CD1c-positive myeloid dendritic cell (primary cell): ENCODE data around the gene RALGAPB.
"Not testable (repeated sequence)": the region's sequence is repeated elsewhere in the genome, so short reads cannot be mapped to it uniquely, and the experiment has no call there.

Experiments
- DNase-seq: peaks from one replicate; pipeline ENCODE4 v3.0.0-alpha.2; 2016; ENCODE audit errors: extremely low spot score

The RALGAPB gene

DNA sequence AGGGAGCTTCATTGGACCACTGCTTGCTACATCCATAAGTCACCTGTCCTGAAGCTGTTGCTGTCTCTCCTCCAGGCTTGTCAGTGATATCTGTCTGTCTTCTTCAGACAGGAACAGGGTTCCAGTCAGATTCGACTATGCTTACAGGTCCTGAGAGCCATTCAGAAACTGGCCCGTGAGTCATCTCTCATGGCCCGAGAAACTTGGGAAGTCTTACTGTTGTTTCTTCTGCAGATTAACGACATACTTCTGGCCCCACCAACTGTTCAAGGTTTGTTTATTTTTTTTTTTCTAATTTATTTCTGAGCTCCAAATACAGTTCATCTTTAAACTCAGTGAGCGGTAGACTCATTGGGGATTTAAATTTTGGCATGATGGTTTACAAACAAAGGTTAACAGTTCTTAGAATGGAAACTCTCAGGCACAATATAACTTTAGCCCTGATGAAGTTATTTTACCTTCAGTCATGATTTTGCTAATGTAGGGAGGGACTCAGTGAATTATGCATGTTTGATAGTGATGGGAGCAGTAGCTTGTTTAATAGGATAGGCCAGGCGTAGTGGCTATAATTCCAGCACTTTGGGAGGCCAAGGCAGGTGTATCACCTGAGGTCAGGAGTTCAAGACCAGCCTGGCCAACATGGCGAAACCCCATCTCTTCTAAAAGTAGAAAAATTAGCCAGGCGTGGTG, 24.7 kb downstream of the RALGAPB start:
- DNase-seq = no peak

- DNase-seq = no peak
Observed at GRCh38 chr20:38498909-38499308, 26.3 kb downstream of the RALGAPB start.

DNA sequence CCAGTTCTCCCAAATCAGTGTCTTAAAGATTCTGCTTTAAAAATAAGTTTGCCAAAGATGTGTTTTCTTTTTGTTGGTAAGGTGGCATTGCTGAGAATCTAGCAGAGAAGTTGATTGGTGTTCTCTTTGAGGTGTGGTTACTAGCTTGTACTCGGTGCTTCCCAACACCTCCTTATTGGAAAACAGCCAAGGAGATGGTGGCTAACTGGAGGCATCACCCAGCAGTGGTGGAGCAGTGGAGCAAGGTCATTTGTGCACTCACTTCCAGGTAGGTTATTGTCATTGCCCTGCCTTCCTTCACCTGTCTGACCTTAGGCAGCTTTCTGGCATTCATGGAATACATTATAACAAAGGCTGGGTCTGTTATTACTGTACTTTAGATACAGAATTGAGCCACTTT, 26.7 kb downstream of the RALGAPB start:
- DNase-seq = no peak

DNA sequence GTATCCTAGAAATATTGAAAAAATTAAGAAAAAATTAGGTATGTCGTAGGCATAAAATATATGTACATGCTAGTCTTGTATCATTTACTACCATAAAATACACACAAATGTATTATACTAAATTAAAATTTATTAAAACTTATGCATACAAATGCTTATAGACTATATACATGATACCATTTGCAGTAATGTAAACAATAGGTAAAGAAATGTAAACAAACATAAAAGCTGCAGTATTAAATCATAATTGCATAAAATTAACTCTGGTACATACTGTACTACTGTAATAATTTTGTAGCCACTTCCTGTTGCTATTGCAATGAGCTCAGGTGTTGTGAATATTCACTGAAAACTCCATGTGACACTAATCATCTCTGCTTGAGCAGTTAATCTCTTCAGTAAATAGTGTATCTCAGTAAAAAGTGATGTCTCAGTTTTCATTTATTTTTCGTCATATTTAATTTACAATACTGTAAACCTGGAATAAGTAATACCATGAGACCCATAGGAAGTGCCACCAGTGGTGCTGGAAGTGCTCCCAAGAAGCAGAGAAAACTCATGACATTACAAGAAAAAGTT, 29.3 kb downstream of the RALGAPB start:
- no peak for DNase-seq

DNA sequence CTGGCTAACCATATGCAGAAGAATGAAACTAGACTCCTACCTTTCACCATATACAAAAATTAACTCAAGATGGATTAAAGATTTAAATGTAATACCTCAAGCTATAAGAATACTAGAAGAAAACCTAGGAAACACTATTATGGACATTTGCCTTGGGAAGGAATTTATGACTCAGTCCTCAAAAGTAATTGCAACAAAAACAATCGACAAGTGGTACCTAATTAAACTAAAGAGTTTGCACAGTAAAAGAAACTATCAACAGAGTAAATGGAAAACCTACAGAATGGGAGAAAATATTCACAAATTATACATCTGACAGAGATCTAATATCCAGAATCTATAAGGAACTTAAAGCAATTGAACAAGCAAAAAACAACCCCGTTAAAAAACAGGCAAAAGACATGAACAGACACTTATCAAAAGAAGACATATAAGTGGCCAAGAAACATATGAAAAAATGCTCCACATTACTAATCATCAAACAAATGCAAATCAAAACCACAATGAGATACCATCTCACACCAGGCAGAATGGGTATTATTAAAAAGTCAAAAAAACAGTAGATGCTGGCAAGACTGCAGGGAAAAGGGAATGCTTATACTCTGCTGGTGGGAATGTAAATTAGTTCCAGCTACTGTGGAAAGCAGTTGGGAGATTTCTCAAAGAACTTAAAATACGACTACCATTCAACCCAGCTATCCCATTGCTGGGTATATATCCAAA, 31.9 kb downstream of the RALGAPB start:
- no peak for DNase-seq

DNA sequence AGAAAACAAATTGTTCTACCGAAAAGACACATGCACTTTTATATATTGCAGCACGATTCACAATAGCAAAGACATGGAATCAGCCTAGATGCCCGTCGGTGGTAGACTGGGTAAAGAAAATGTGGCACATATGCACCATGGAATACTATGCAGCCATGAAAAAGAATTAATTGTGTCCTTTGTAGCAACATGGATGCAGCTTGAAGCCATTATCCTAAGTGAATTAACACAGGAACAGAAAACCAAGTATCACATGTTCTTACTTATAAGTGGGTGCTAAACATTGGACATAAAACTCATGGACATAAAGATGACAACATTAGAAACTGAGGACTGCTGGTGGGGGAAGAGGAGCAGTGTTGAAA, 32.4 kb downstream of the RALGAPB start:
- DNase-seq = no peak

GRCh38 chr20:38511726-38512125, 39.1 kb downstream of the RALGAPB start:
- not testable (repeated sequence) for DNase-seq

- DNase-seq = no peak
Observed at GRCh38 chr20:38514185-38514584, 41.5 kb downstream of the RALGAPB start.

GRCh38 chr20:38514947-38515346, 42.3 kb downstream of the RALGAPB start:
- no peak for DNase-seq

GRCh38 chr20:38515631-38516030, 43.0 kb downstream of the RALGAPB start:
- no peak for DNase-seq

DNA sequence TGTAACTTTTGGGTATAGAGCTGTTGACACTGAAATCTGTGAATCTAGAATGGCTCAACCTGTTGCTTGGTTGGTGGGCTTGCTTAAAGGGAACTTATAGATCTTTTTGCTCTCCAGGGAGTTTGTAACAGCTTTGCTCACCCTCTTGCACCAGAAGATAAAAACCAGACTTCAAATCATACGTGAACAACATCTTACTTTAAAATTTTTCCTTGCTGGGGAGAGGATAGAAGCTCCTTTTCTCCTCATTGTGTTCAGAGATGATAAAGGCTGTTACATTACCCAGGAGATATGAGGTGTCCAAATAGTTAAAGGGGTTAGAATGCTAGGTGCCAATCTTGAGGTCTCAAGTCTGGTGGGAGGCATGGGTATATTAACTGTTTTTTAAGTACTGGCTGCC, 46.8 kb downstream of the RALGAPB start:
- no peak for DNase-seq

DNA sequence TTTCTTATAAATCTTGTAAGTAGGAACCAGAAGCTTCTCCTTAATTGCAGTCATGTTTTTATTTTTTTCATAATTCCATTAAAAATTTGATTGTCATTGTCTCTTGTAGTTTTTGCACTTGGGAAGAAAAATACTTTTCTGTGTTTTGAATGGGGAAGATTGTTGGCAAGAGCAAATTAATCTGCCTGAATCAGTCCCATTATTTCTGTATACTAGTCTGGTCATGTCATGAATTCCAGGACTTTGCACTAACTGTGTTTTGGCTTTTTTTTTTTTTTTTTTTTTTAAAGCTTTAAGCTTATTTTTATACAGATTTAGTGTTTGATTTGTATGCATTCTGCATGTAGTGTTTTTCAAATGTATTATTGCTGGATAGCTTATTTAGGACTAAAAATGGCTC, 47.6 kb downstream of the RALGAPB start:
- DNase-seq = no peak

- no peak for DNase-seq
Observed at GRCh38 chr20:38523697-38524096, 51.1 kb downstream of the RALGAPB start.

GRCh38 chr20:38528167-38528566, 55.5 kb downstream of the RALGAPB start:
- DNase-seq = no peak

DNA sequence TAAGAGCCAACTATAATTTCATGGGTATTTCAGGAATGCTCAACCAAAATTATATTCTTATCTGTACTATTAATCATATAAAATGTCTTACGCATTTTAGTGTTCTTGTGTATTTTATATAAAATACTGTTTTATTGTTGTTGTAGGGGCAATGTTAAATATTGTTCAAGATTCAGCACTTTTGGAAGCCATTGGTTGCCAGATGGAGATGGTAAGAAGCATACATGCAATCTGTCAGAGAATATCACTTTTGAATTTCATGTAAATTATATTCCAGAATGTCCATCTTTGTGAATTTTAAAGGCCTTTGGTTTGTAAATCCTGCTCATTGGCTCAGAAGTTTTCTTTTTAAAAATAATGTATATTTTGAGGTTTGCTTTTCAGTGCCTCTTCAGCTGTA, 58.4 kb downstream of the RALGAPB start:
- no peak for DNase-seq

- DNase-seq = no peak
Observed at GRCh38 chr20:38534756-38535155, 62.1 kb downstream of the RALGAPB start.

DNA sequence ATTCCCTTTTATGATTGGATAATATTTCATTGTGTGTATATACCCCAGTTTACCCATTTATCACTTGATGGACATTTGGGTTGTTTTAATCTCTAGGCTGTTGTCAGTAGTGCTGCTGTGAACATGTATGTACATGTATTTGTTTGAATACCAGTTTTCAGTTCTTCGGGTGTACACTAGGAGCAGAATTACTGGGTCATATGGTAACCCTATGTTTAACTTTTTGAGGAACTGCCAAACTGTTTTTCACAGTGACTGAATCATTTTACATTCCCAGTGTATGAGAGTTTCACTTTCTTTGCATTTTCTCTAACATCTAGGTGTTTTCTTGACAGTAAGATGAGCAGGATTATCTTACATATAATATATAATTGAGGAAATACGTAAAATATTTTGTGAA, 63.7 kb downstream of the RALGAPB start:
- DNase-seq = no peak

GRCh38 chr20:38537176-38537575, 64.5 kb downstream of the RALGAPB start:
- no peak for DNase-seq

DNA sequence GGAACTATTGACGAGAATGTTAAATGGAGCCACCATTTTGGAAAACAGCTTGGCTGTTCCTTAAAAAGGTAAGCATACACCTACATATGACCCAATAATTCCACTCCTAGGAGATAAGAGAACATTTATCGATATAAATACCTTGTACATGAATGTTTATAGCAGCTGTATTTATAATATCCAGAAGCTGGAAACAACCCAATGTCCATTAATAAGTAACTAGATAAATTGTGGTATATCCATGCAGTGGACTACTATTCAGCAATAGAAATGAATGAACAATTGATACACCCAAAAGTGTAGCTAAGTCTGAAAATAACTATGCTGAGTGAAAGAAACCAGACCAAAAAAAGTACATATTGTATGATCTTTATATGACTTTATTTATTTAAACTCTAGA, 66.1 kb downstream of the RALGAPB start:
- DNase-seq = no peak

DNA sequence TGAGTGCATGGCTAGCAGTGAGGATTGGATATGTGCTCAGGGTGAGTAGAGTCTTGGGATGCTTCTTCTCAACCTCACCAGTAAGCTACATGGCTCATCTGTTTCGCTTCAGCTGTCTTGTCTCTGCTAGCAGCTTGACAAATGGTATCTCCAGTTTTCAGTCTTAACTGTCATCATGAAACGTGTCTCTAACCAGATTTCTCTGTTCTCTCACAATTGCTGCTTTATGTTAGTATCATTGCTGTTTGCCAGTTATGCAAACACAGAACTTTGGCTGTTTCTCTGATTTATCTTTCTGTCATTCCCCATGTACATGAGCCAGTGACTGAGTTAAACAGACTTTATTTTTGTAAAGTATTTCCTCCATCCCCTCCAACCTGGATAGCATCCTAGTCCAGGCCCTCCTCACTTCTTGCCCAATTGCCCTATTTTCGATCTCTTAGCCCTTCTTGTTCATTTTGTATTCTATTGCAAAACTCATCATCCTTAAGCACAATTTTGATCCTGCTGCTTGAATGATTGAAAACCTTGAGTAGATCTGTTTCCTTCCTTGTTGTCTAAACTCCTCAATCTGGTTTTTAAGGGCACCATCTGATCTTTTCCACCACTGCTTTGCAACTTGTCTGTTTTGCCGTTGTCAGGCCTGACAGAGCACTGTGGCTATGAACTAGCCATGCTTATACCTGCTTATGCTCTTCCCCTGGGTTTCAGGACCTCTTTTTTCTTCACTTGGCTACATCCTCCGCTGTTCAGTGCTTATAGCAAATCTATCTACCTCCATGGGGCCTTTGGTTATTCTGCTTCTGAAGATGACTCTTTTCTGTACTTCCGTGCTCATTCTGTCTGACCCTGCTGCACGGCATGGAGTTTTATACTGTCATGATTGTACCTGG, 70.6 kb downstream of the RALGAPB start:
- no peak for DNase-seq

DNA sequence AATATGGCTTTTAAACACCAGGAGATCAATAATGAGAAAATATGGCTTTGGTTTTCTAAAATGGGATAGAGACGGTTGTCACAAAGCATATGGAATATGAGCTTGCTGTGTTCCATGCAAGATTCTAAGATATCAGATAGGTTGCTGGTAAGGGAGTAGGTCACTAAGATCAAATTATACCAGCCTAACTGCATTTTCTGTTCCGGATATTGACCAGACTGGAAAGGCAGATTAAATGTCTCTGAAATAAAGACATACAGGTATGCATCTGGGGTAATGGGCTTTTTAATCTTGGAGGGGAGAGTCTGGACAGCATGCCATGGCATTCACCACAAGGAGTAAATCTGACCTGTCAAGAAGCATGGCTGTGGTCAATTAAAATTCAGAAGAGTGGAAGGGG, 73.1 kb downstream of the RALGAPB start:
- no peak for DNase-seq
